PFSK-1 (cell line): ENCODE results near the gene STK17B.

Source experiments
- FOXP2 ChIP-seq: optimal IDR thresholded peaks from 2 replicates; pipeline ENCODE3; 2011; ENCODE audit warnings: borderline replicate concordance, control low read depth, inconsistent platforms; ENCODE audit not compliant: insufficient read depth; ENCODE audit errors: extremely low read length, extremely low read depth
- POLR2AphosphoS5 ChIP-seq: IDR thresholded peaks from 2 replicates; pipeline ENCODE4 v1.6.1; 2012; ENCODE audit warnings: low read depth, mild to moderate bottlenecking, control low read depth, low read length, moderate library complexity
- SIN3A ChIP-seq: IDR thresholded peaks from 2 replicates; pipeline ENCODE4 v1.6.1; 2012; ENCODE audit warnings: mild to moderate bottlenecking, low read length, moderate library complexity, borderline replicate concordance; ENCODE audit not compliant: insufficient read depth
- TAF1 ChIP-seq: IDR thresholded peaks from 2 replicates; pipeline ENCODE4 v1.6.1; 2012; ENCODE audit warnings: low read length, control low read depth, borderline replicate concordance; ENCODE audit not compliant: insufficient read depth
- TF ChIP-seq, protein P1 (sequence below), 2 experiments: IDR thresholded peaks; 2 replicates each; pipeline versions ENCODE4 v1.6.1 to v1.8.0; 2011 to 2012; ENCODE audit warnings: low read depth in 2 of 2, low read length in 2 of 2, control low read depth in 1 of 2, inconsistent platforms in 1 of 2, mild to moderate bottlenecking in 1 of 2, moderate library complexity in 1 of 2; ENCODE audit not compliant: insufficient read depth in 1 of 2

STK17B gene

DNA sequence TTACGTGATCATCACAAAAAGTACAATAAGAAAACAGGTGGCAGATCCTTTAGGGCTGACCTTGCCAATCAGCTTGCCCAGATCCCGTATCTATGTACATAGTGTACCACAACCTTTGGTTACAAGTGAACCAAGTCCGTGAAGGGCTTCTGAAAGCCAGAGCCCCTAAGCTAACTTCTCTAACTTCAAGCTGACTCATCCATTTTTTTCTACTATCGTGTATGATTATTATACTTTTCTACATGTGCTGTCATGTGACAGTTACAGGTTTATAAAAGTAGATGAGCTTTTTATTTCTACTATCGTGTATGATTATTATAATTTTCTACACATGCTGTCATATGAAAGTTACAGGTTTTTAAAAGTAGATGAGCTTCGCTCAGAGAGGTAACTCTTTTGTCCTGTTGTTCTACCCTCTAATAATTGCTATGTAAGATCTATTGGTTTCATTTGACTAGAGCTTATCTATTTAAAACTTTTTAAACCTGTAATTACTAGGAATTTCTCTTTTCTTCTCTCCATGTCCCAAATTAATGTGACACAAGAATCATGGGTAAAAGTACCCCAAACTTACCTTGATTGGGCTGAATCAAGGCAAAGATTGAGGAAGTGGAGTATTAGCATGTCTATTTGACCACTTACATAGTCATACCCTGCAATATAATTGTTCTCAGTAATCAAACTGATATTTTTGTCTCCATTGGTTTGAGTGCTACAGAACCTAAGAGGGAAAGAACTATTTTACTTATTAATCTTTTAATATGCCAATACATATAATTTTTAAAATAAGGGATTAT, 73.3 kb downstream of the STK17B start:
- TF ChIP-seq FOXP2, result no peak

DNA sequence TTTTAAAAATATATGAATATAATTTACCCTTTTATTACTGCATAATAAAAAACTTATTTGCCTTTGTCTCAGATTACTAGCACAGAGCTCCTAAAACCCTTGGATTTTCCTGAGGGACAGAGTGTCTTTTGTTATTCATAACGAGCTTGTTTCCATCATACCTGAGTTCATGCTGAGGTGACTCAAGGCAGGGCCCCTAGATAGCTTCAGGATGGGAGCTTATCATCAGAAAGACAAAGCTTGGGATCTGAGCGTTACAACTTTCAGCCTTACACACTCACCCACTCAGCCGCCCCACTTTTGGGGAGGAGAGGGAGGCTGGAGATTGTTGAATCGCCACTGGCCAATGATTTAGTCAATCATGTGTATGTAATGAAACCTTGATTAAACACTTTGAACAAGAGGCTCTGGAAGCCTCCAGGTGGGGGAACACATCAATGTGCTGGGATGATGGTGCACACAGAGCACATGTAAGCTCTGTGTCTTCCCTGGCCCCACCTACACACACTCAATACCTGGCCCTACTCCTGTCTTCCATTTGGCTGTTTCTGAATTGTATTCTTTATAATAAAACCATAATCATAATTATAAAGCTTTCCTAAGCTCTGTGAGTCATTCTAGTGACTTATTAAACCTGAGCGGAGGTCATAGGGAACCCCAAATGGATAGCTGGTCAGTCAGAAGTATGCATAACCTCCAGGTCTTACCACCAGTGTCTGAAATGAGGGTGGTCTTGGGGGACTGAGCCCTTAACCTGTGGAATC, 74.2 kb downstream of the STK17B start:
- no peak for TF ChIP-seq FOXP2
- no peak for TF ChIP-seq TAF1
- TF ChIP-seq, protein P1, sequence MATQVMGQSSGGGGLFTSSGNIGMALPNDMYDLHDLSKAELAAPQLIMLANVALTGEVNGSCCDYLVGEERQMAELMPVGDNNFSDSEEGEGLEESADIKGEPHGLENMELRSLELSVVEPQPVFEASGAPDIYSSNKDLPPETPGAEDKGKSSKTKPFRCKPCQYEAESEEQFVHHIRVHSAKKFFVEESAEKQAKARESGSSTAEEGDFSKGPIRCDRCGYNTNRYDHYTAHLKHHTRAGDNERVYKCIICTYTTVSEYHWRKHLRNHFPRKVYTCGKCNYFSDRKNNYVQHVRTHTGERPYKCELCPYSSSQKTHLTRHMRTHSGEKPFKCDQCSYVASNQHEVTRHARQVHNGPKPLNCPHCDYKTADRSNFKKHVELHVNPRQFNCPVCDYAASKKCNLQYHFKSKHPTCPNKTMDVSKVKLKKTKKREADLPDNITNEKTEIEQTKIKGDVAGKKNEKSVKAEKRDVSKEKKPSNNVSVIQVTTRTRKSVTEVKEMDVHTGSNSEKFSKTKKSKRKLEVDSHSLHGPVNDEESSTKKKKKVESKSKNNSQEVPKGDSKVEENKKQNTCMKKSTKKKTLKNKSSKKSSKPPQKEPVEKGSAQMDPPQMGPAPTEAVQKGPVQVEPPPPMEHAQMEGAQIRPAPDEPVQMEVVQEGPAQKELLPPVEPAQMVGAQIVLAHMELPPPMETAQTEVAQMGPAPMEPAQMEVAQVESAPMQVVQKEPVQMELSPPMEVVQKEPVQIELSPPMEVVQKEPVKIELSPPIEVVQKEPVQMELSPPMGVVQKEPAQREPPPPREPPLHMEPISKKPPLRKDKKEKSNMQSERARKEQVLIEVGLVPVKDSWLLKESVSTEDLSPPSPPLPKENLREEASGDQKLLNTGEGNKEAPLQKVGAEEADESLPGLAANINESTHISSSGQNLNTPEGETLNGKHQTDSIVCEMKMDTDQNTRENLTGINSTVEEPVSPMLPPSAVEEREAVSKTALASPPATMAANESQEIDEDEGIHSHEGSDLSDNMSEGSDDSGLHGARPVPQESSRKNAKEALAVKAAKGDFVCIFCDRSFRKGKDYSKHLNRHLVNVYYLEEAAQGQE (IDR thresholded peaks at IDR 0.05; ENCODE audit: insufficient read depth in 1 of 2, low read depth in 2 of 2, low read length in 2 of 2), result no peak
- TF ChIP-seq POLR2AphosphoS5, result no peak
- TF ChIP-seq SIN3A, result no peak

DNA sequence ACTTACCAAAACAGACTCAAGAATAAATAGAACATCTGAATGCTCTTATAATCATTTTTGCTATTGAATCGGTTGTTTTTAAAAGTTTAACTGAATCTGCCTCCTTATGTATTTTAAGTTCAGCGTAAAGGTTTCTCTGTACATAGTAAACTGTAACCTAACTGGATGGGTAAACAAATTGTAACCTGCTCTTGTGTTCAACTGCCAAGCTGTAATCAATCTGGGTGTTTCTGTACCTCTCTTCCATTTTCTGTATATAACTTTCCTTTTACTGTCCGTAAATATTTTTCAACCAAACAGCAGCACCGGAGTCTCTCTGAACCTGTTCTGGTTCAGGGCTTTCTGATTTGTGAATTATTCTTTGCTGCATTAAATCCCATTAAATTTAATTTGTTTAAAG, 75.1 kb downstream of the STK17B start:
- no peak for TF ChIP-seq TAF1

DNA sequence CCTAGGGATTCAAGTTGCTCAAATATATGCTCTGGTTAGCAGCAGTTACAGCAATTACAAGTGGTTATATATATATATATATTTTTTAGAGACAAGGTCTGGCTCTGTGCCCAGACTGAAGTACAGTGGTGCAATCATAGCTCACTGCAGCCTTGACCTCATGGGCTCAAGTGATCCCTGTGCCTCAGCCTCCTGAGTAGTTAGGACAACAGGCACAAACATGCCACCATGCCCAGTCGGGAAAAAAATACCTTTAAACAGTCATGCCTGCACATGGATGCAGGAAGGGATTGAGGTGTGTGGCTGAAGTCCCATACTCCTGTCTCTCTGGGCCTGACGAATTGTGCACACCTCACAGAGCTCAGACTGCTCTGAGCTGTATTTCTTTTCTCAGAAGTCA, 83.2 kb downstream of the STK17B start:
- no peak for TF ChIP-seq POLR2AphosphoS5
- no peak for TF ChIP-seq TAF1
- no peak for TF ChIP-seq SIN3A
- TF ChIP-seq, protein P1 (IDR thresholded peaks at IDR 0.05; ENCODE audit: insufficient read depth in 1 of 2, low read depth in 2 of 2, low read length in 2 of 2), result no peak
- no peak for TF ChIP-seq FOXP2

DNA sequence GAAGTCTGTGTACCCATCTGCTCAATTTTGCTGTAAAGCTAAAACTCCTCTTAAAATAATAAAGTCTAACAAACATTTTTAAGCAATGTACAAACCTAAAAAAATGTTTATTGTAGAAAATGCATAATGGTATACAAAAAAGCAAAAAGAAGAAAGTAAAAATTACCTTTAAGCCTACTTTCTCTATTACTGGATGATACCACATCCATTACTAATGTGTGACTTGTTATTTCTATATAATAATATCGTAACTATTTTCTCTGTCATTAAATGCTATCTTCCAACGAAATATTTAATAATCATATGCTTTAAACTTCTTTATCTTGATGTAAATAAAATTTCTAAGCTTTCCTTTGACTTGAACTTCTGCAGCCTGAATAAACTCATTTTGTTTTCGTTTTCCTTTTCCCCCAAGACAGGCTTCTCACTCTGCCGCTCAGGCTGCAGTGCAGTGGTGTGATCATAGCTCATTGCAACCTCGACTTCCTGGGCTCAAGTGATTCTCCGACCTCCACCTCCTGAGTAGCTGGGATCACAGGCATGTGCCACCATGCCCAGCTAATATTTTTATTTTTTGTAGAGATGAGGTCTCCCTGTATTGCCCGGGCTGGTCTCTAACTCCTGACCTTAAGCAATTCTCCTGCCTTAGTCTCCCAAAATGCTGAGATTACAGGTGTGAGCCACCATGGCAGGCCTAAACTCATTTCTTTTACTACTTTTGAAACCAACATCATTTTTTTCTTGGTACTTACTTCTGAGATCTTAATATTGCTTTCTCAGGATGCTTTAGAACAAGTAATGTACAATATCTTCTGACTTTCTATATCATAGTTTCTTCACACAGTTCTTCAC, 84.6 kb downstream of the STK17B start:
- TF ChIP-seq POLR2AphosphoS5 (no peak), SIN3A (no peak), FOXP2 (no peak), TAF1 (no peak)
- TF ChIP-seq, protein P1 (IDR thresholded peaks at IDR 0.05; ENCODE audit: insufficient read depth in 1 of 2, low read depth in 2 of 2, low read length in 2 of 2), result no peak
